Regular cardiac myocyte (primary cell): ENCODE data around the gene ELP6. TPM values are rescaled to one million over a fixed set of nuclear protein-coding genes. Genes with fewer than 3 reads are reported as not detected.

ENCODE experiments used
- total RNA-seq: library from RNA; depleted of rRNA; stranded (reverse); fragments of >200 nt; gene quantifications from 2 replicates; pipeline ENCODE4 v1.2.3, GENCODE V29; 2014

Gene ELP6
- total RNA-seq = 24.0 and 40.6 TPM in 2 replicates

GRCh38 chr3:47513125-47513929 is at the start of gene ELP6:
Gene ELP6 (minus strand): TSS chr3:47513712. CDS start chr3:47513590, 122 bp downstream.

GRCh38 chr3:47475570-47476329 is 37.8 kb downstream of the ELP6 start, which contains the start of gene SCAP:
Gene SCAP (minus strand): TSS chr3:47475941. CDS start chr3:47442993, 32,948 bp downstream.

Other genes with a start within 250 kb of the ELP6 start
- gene KIF9, start 230.9 kb downstream of the ELP6 start, total RNA-seq = 1.7 and 4.0 TPM in 2 replicates
- gene KLHL18, start 230.8 kb downstream of the ELP6 start, total RNA-seq = 18.3 and 35.1 TPM in 2 replicates
- 9.9 and 19.9 TPM in 2 replicates for gene PTPN23, start 132.7 kb downstream of the ELP6 start, total RNA-seq
- gene SCAP, start 37.8 kb downstream of the ELP6 start, total RNA-seq = 54.4 and 55.8 TPM in 2 replicates
- gene CSPG5, start 65.2 kb upstream of the ELP6 start, total RNA-seq = 0.19 and 0.28 TPM in 2 replicates